Adrenal gland (tissue), 5 donors: ENCODE data around the gene PDS5A.

Experiments used
- CTCF ChIP-seq, 6 experiments: fragments of 450-650 bp in 4 of 6; fragments of 200-600 bp in 2 of 6; sonication (generic) in 1 of 6; IDR thresholded peaks; 1 replicate in 5 of 6; 2 replicates in 1 of 6; pipeline versions ENCODE4 v1.5.1 to v1.8.0; 2016 to 2021; ENCODE audit warnings: antibody characterized with exemption in 6 of 6, mild to moderate bottlenecking in 2 of 6, moderate library complexity in 1 of 6
- POLR2A ChIP-seq, 2 donors: fragments of 450-650 bp; IDR thresholded peaks; one replicate each; pipeline ENCODE4 v1.6.1; 2017; ENCODE audit warnings: antibody characterized with exemption in 2 of 2, mild to moderate bottlenecking in 2 of 2, moderate library complexity in 1 of 2
- donor health status: DM: no; HTN: no; CAD: no.

- TF ChIP-seq CTCF (IDR thresholded peaks at IDR 0.05): no peak
- no peak for TF ChIP-seq POLR2A (IDR thresholded peaks at IDR 0.05)
Measured at GRCh38 chr4:39840027-39840426, 137.7 kb downstream of the PDS5A start.
